Fibroblast of lung (primary cell): Measurements from ENCODE around the gene EPHA1. TPM values are rescaled to one million over a fixed set of nuclear protein-coding genes. Genes with fewer than 3 reads are reported as not detected.

Experiments
- DNase-seq, 2 donors: peaks; one replicate each; pipeline versions ENCODE4 v3.0.0 to v3.0.0-alpha.2; 2010; ENCODE audit warnings: low read depth in 2 of 2
- H2AFZ ChIP-seq: 2 replicates; pipeline ENCODE4 v1.5.1; 2012; ENCODE audit warnings: low read length, control low read depth, inconsistent platforms
- H3K27ac ChIP-seq: 2 replicates; pipeline ENCODE4 v1.5.1; 2011; ENCODE audit warnings: low read length, control low read depth; ENCODE audit not compliant: insufficient read depth
- H3K27me3 ChIP-seq: 2 replicates; pipeline ENCODE4 v1.5.1; 2011; ENCODE audit warnings: mild to moderate bottlenecking, low read length; ENCODE audit not compliant: control insufficient read depth, insufficient read depth
- H3K36me3 ChIP-seq: 2 replicates; pipeline ENCODE4 v1.5.1; 2011; ENCODE audit warnings: low read length; ENCODE audit not compliant: control insufficient read depth, insufficient read depth
- H3K4me1 ChIP-seq: 2 replicates; pipeline ENCODE4 v1.5.1; 2011; ENCODE audit warnings: low read length; ENCODE audit not compliant: control insufficient read depth, insufficient read depth; ENCODE audit errors: extremely low read depth
- H3K4me2 ChIP-seq: 2 replicates; pipeline ENCODE4 v1.5.1; 2011; ENCODE audit warnings: low read length, control low read depth; ENCODE audit not compliant: insufficient read depth; ENCODE audit errors: extremely low read depth
- H3K4me3 ChIP-seq, 4 experiments: fragments of 200-600 bp in 1 of 4; sonication (generic) in 1 of 4; replicated peaks in 1 of 4; 2 replicates each; pipeline ENCODE4 v1.5.1; 2011 to 2016; ENCODE audit warnings: low read length in 4 of 4, low read depth in 3 of 4, mild to moderate bottlenecking in 3 of 4, control low read depth in 2 of 4, inconsistent platforms in 1 of 4, mixed read lengths in 1 of 4; ENCODE audit not compliant: insufficient read depth in 1 of 4; ENCODE audit errors: control extremely low read depth in 1 of 4
- H3K79me2 ChIP-seq: 2 replicates; pipeline ENCODE4 v1.5.1; 2012; ENCODE audit warnings: mild to moderate bottlenecking, low read length, inconsistent platforms; ENCODE audit not compliant: control insufficient read depth, insufficient read depth
- H3K9ac ChIP-seq: 2 replicates; pipeline ENCODE4 v1.5.1; 2011; ENCODE audit warnings: mild to moderate bottlenecking, low read length, control low read depth; ENCODE audit not compliant: insufficient read depth
- H3K9me3 ChIP-seq: 2 replicates; pipeline ENCODE4 v1.5.1; 2012; ENCODE audit warnings: low read depth, low read length; ENCODE audit not compliant: control insufficient read depth, insufficient read depth
- H4K20me1 ChIP-seq: 2 replicates; pipeline ENCODE4 v1.5.1; 2011; ENCODE audit warnings: low read length; ENCODE audit not compliant: control insufficient read depth, insufficient read depth; ENCODE audit errors: extremely low read depth
- CTCF ChIP-seq, 2 donors: IDR thresholded peaks in 1 of 2; conservative IDR thresholded peaks in 1 of 2; 1 replicate in 1 of 2; 2 replicates in 1 of 2; pipeline ENCODE4 v1.5.1; 2011 to 2012; ENCODE audit warnings: low read length in 2 of 2, control low read depth in 1 of 2, inconsistent platforms in 1 of 2, low read depth in 1 of 2, mild to moderate bottlenecking in 1 of 2
- EZH2 ChIP-seq: IDR thresholded peaks from 2 replicates; pipeline ENCODE4 v1.5.1; 2012; ENCODE audit warnings: low read length, control low read depth, mild to moderate bottlenecking; ENCODE audit errors: missing control alignments
- polyA plus RNA-seq, 2 donors: library from polyadenylated mRNA; depleted of rRNA in 1 of 2; stranded (reverse) in 1 of 2; unstranded in 1 of 2; fragments of >200 nt; gene quantifications; 2 replicates each; pipeline ENCODE4 v1.2.1, GENCODE V29; 2011 to 2012; ENCODE audit warnings: missing spikeins in 1 of 2
- total RNA-seq: library from RNA; depleted of rRNA; stranded (reverse); fragments of >200 nt; gene quantifications from 2 replicates; pipeline ENCODE4 v1.2.1, GENCODE V29; 2014

EPHA1 gene
- total and polyA plus RNA-seq, 2 donors (not counting 1 experiment from before 2014, with no cell fraction given) = under 0.01 to 0.09 TPM

- TF ChIP-seq EZH2 (no peak), CTCF (conservative IDR thresholded peaks at IDR 0.05 in 1 of 2, IDR thresholded peaks at IDR 0.05 in 1 of 2; ENCODE audit: low read depth in 1 of 2, low read length in 2 of 2) (no peak)
- no peak overlapping the region for H3K9ac ChIP-seq
- no peak overlapping the region for H3K4me3 ChIP-seq
- no peaks in the 10 kb centered on the region for H4K20me1 ChIP-seq
- no peak overlapping the region for H2AFZ ChIP-seq
- H3K36me3 ChIP-seq = no peaks in the 10 kb centered on the region
- H3K4me2 ChIP-seq = no peak overlapping the region
- H3K4me1 ChIP-seq = peaks cover 13% of the 10 kb centered on the region
- no peaks in the 10 kb centered on the region for H3K27me3 ChIP-seq
- no peaks in the 10 kb centered on the region for H3K9me3 ChIP-seq
- DNase-seq = no peak
- no peaks in the 10 kb centered on the region for H3K79me2 ChIP-seq
- H3K27ac ChIP-seq = peak overlapping the region; percentile 9
These were observed 47.3 kb upstream of the EPHA1 start for GRCh38 chr7:143455942-143456341.

GRCh38 chr7:143455491-143455890, 46.8 kb upstream of the EPHA1 start:
- H3K4me3 ChIP-seq = no peak overlapping the region
- peaks cover 13% of the 10 kb centered on the region for H3K4me1 ChIP-seq
- H3K36me3 ChIP-seq = no peaks in the 10 kb centered on the region
- no peaks in the 10 kb centered on the region for H3K27me3 ChIP-seq
- H4K20me1 ChIP-seq = no peaks in the 10 kb centered on the region
- no peak overlapping the region for H3K9ac ChIP-seq
- no peak for DNase-seq
- no peaks in the 10 kb centered on the region for H3K9me3 ChIP-seq
- TF ChIP-seq EZH2 (no peak), CTCF (conservative IDR thresholded peaks at IDR 0.05 in 1 of 2, IDR thresholded peaks at IDR 0.05 in 1 of 2; ENCODE audit: low read depth in 1 of 2, low read length in 2 of 2) (no peak)
- no peak overlapping the region for H3K4me2 ChIP-seq
- no peak overlapping the region for H3K27ac ChIP-seq
- no peak overlapping the region for H2AFZ ChIP-seq
- H3K79me2 ChIP-seq = no peaks in the 10 kb centered on the region

- H3K9me3 ChIP-seq = no peaks in the 10 kb centered on the region
- H3K4me1 ChIP-seq = peaks cover 13% of the 10 kb centered on the region
- H3K4me2 ChIP-seq = no peak overlapping the region
- no peak overlapping the region for H2AFZ ChIP-seq
- TF ChIP-seq EZH2 (no peak), CTCF (conservative IDR thresholded peaks at IDR 0.05 in 1 of 2, IDR thresholded peaks at IDR 0.05 in 1 of 2; ENCODE audit: low read depth in 1 of 2, low read length in 2 of 2) (no peak)
- H3K36me3 ChIP-seq = no peaks in the 10 kb centered on the region
- no peak overlapping the region for H3K4me3 ChIP-seq
- no peaks in the 10 kb centered on the region for H3K27me3 ChIP-seq
- no peak overlapping the region for H3K9ac ChIP-seq
- DNase-seq = peak in 1 of 2 donors; percentile 3
- no peak overlapping the region for H3K27ac ChIP-seq
- no peaks in the 10 kb centered on the region for H3K79me2 ChIP-seq
- H4K20me1 ChIP-seq = no peaks in the 10 kb centered on the region
These were observed 45.5 kb upstream of the EPHA1 start for GRCh38 chr7:143454091-143454680.
